Activated CD4-positive, alpha-beta T cell treated with anti-CD3 and anti-CD28 coated beads for 36 hours (primary cell): ENCODE data around the gene TMEM37. TPM values are rescaled to one million over a fixed set of nuclear protein-coding genes. Genes with fewer than 3 reads are reported as not detected.

Experiments used
- ATAC-seq: fragments of 200-7000 bp; cut with Tn5 transposase; one replicate; pipeline ENCODE4 v1.10.0; 2021; ENCODE audit warnings: mild to moderate bottlenecking, moderate library complexity
- CTCF ChIA-PET: fragments of 350-600 bp; sonication (Branson Sonifier 250); formaldehyde crosslinking; loops from one replicate; lab custom pipeline; 2021; ENCODE audit warnings: antibody characterized with exemption; lab: Charles Lee
- POLR2A ChIA-PET: fragments of 350-600 bp; sonication (Branson Sonifier 250); formaldehyde crosslinking; loops from one replicate; lab custom pipeline; 2021; ENCODE audit warnings: antibody characterized with exemption, inconsistent platforms; lab: Charles Lee
- DNase-seq: peaks from one replicate; pipeline ENCODE4 v3.0.0-alpha.2; 2020
- H3K27ac Mint-ChIP-seq: one replicate; pipeline ENCODE4 v1.8.0; 2021; ENCODE audit warnings: mixed read lengths
- H3K27me3 Mint-ChIP-seq: one replicate; pipeline ENCODE4 v1.8.0; 2021; ENCODE audit warnings: mixed read lengths
- H3K36me3 Mint-ChIP-seq: one replicate; pipeline ENCODE4 v1.8.0; 2021; ENCODE audit warnings: low read depth, mixed read lengths
- H3K4me1 Mint-ChIP-seq: one replicate; pipeline ENCODE4 v1.8.0; 2021; ENCODE audit warnings: mixed read lengths
- H3K4me3 Mint-ChIP-seq: one replicate; pipeline ENCODE4 v1.8.0; 2021; ENCODE audit warnings: mild to moderate bottlenecking, moderate library complexity, mixed read lengths
- H3K9me3 Mint-ChIP-seq: one replicate; pipeline ENCODE4 v1.8.0; 2021; ENCODE audit warnings: low read depth, mixed read lengths
- intact Hi-C, 2 experiments: fragments of 100-400 bp; cut with DNase I in 1 of 2; cut with micrococcal nuclease in 1 of 2; formaldehyde crosslinking; loops; one replicate each; pipeline versions ENCODE4 v1.14.2 to v1.15.1; 2022 to 2024; cut with DNase I, micrococcal nuclease
- total RNA-seq, 2 experiments: library from RNA; stranded (reverse); gene quantifications; one replicate each; pipeline ENCODE4 v1.2.3, GENCODE V29; 2021

Gene TMEM37
- total RNA-seq, 2 experiments from 2014 or later = not detected

- CTCF ChIA-PET = interaction anchor here (1.0 to 5.0 kb wide), 4 partner anchors 20 to 71 kb away, joined by 3 to 43 read pairs (median 4); no protein-coding TSS in a partner anchor
- no peaks in the 10 kb centered on the region for H3K36me3 Mint-ChIP-seq
- DNase-seq = no peak
- H3K27ac Mint-ChIP-seq = no peak overlapping the region
- no peak overlapping the region for H3K4me3 Mint-ChIP-seq
- peaks cover 8% of the 10 kb centered on the region for H3K27me3 Mint-ChIP-seq
- intact Hi-C loops = loop anchor here in 1 of 2 experiments (10.0 kb wide), 2 partner anchors 241 to 461 kb away; no protein-coding TSS in a partner anchor
- POLR2A ChIA-PET = no interaction called here
- ATAC-seq = no peak
- no peaks in the 10 kb centered on the region for H3K9me3 Mint-ChIP-seq
- H3K4me1 Mint-ChIP-seq = no peaks in the 10 kb centered on the region
Observed at GRCh38 chr2:119475225-119475856, 43.7 kb downstream of the TMEM37 start.

- no peak overlapping the region for H3K4me3 Mint-ChIP-seq
- no peak overlapping the region for H3K27ac Mint-ChIP-seq
- CTCF ChIA-PET = interaction anchor here (0.8 to 5.0 kb wide), 16 partner anchors 10 to 598 kb away, joined by 3 to 43 read pairs (median 4); no protein-coding TSS in a partner anchor
- POLR2A ChIA-PET = no interaction called here
- no peaks in the 10 kb centered on the region for H3K9me3 Mint-ChIP-seq
- no peak for DNase-seq
- intact Hi-C loops = loop anchor here (1.0 to 10.0 kb wide), 5 partner anchors 69 to 595 kb away; no protein-coding TSS in a partner anchor
- H3K27me3 Mint-ChIP-seq = peaks cover 8% of the 10 kb centered on the region
- no peaks in the 10 kb centered on the region for H3K4me1 Mint-ChIP-seq
- no peaks in the 10 kb centered on the region for H3K36me3 Mint-ChIP-seq
- no peak for ATAC-seq
Observed at GRCh38 chr2:119475857-119476244, 44.2 kb downstream of the TMEM37 start.

- intact Hi-C loops = loop anchor here (1.0 to 10.0 kb wide), 5 partner anchors 69 to 596 kb away; no protein-coding TSS in a partner anchor
- ATAC-seq = peak; percentile 79
- Mint-ChIP-seq H3K27me3 (peaks cover 8% of the 10 kb centered on the region), H3K27ac (no peak overlapping the region), H3K4me3 (no peak overlapping the region), H3K4me1 (no peaks in the 10 kb centered on the region), H3K36me3 (no peaks in the 10 kb centered on the region), H3K9me3 (no peaks in the 10 kb centered on the region)
- peak; percentile 60 for DNase-seq
- CTCF ChIA-PET = interaction anchor here (0.6 to 5.0 kb wide), 24 partner anchors 9 to 599 kb away, joined by 3 to 43 read pairs (median 4); no protein-coding TSS in a partner anchor
- POLR2A ChIA-PET = no interaction called here
Observed at GRCh38 chr2:119476301-119477112, 44.9 kb downstream of the TMEM37 start.

GRCh38 chr2:119477113-119477505 is 45.5 kb downstream of the TMEM37 start:
- Mint-ChIP-seq H3K36me3 (no peaks in the 10 kb centered on the region), H3K4me3 (no peak overlapping the region), H3K4me1 (no peaks in the 10 kb centered on the region), H3K27me3 (peaks cover 8% of the 10 kb centered on the region), H3K9me3 (no peaks in the 10 kb centered on the region), H3K27ac (no peak overlapping the region)
- CTCF ChIA-PET = interaction anchor here (0.7 to 5.0 kb wide), 17 partner anchors 9 to 596 kb away, joined by 3 to 43 read pairs (median 4); no protein-coding TSS in a partner anchor
- DNase-seq = no peak
- intact Hi-C loops = loop anchor here (2.0 to 10.0 kb wide), 3 partner anchors 242 to 596 kb away; no protein-coding TSS in a partner anchor
- ATAC-seq = no peak
- POLR2A ChIA-PET = no interaction called here

- CTCF ChIA-PET = interaction anchor here (0.6 to 5.0 kb wide), 7 partner anchors 11 to 356 kb away, joined by 3 to 43 read pairs (median 5); no protein-coding TSS in a partner anchor
- Mint-ChIP-seq H3K9me3 (no peaks in the 10 kb centered on the region), H3K36me3 (no peaks in the 10 kb centered on the region), H3K4me3 (no peak overlapping the region), H3K27me3 (peaks cover 8% of the 10 kb centered on the region), H3K4me1 (no peaks in the 10 kb centered on the region), H3K27ac (no peak overlapping the region)
- ATAC-seq = no peak
- intact Hi-C loops = loop anchor here in 1 of 2 experiments (10.0 kb wide), 2 partner anchors 244 to 464 kb away; no protein-coding TSS in a partner anchor
- no peak for DNase-seq
- POLR2A ChIA-PET = no interaction called here
Observed at GRCh38 chr2:119478188-119478977, 46.7 kb downstream of the TMEM37 start.

- Mint-ChIP-seq H3K27ac (no peak overlapping the region), H3K27me3 (peaks cover 9% of the 10 kb centered on the region), H3K9me3 (no peaks in the 10 kb centered on the region), H3K36me3 (no peaks in the 10 kb centered on the region), H3K4me1 (no peaks in the 10 kb centered on the region), H3K4me3 (no peak overlapping the region)
- POLR2A ChIA-PET = no interaction called here
- DNase-seq (no peak), ATAC-seq (no peak)
- intact Hi-C loops = loop anchor here in 1 of 2 experiments (10.0 kb wide), 2 partner anchors 244 to 464 kb away; no protein-coding TSS in a partner anchor
- CTCF ChIA-PET = interaction anchor here (0.6 to 5.0 kb wide), 8 partner anchors 10 to 595 kb away, joined by 3 to 43 read pairs (median 4); no protein-coding TSS in a partner anchor
Observed at GRCh38 chr2:119478978-119479295, 47.3 kb downstream of the TMEM37 start.

GRCh38 chr2:119480184-119480583 is 48.5 kb downstream of the TMEM37 start:
- intact Hi-C loops = no loop called here
- ChIA-PET CTCF (interaction anchor here (0.7 to 1.0 kb wide), 2 partner anchors 10 to 18 kb away, joined by 3 read pairs; no protein-coding TSS in a partner anchor), POLR2A (no interaction called here)
- no peak overlapping the region for H3K4me3 Mint-ChIP-seq
- no peaks in the 10 kb centered on the region for H3K9me3 Mint-ChIP-seq
- no peak overlapping the region for H3K27ac Mint-ChIP-seq
- H3K4me1 Mint-ChIP-seq = no peaks in the 10 kb centered on the region
- no peak for DNase-seq
- peaks cover 12% of the 10 kb centered on the region for H3K27me3 Mint-ChIP-seq
- no peak for ATAC-seq
- no peaks in the 10 kb centered on the region for H3K36me3 Mint-ChIP-seq

- ChIA-PET CTCF (no interaction called here), POLR2A (no interaction called here)
- Mint-ChIP-seq H3K9me3 (no peaks in the 10 kb centered on the region), H3K27me3 (peaks cover 14% of the 10 kb centered on the region), H3K4me1 (no peaks in the 10 kb centered on the region), H3K36me3 (no peaks in the 10 kb centered on the region), H3K4me3 (no peak overlapping the region), H3K27ac (no peak overlapping the region)
- intact Hi-C loops = no loop called here
- ATAC-seq = no peak
- no peak for DNase-seq
Observed at GRCh38 chr2:119480718-119481142, 49.1 kb downstream of the TMEM37 start.

GRCh38 chr2:119481501-119482455 is 50.1 kb downstream of the TMEM37 start:
- CTCF ChIA-PET = no interaction called here
- no peaks in the 10 kb centered on the region for H3K36me3 Mint-ChIP-seq
- no peak overlapping the region for H3K27ac Mint-ChIP-seq
- intact Hi-C loops = no loop called here
- no peak overlapping the region for H3K4me3 Mint-ChIP-seq
- DNase-seq (no peak), ATAC-seq (no peak)
- H3K4me1 Mint-ChIP-seq = no peaks in the 10 kb centered on the region
- H3K27me3 Mint-ChIP-seq = peaks cover 9% of the 10 kb centered on the region
- POLR2A ChIA-PET = no interaction called here
- H3K9me3 Mint-ChIP-seq = no peaks in the 10 kb centered on the region
